DMS53 treated with DMSO at 0.1 percent for 48 hours (cell line): Measurements from ENCODE around the gene AHI1.
"Not testable (repeated sequence)": the region's sequence is repeated elsewhere in the genome, so short reads cannot be mapped to it uniquely, and the experiment has no call there.

Experiments used
- DNase-seq: peaks from one replicate; lab custom pipeline; 2025; ENCODE audit not compliant: unreplicated experiment; lab: John Stamatoyannopoulos, UW

AHI1 gene

DNA sequence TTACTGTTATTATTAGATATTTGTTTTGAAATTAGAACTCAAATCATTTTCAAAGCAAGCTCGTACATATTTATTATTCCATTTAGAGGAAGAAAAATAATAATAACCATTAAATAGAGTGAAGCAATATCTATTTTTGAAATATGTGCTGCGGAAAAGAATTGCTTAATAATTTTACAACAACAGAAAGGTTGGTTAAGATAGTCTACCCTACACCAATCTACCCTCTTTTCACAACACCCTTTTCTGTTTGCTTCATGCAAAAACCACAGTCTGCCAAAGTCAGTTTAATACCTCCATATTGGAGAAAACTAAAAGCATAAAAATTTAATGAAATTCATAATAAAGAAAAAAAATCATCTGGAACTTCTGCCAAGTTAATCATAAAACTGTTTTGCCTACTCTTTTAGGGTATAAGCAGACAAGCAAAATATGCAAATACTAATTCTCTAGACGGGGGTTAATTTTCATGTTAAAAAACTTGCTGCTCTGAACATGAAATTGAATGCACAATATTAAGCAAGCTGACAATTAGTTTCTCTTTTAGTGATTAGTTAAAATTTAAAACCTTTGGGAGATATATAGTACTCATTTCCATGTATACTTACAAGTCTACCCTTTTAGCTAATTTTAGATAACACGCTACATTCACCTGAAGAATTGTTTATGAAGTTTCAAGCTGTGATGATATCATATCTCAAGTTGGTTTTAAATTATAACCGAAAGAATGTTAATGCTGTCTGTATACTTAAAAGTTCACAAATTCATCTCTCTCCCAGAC lies 100.2 kb downstream of the AHI1 start:
- DNase-seq, result no peak

GRCh38 chr6:135395136-135395535 lies 102.4 kb downstream of the AHI1 start:
- no peak for DNase-seq

- DNase-seq, result no peak
These were observed 104.3 kb downstream of the AHI1 start for GRCh38 chr6:135393289-135393688.

GRCh38 chr6:135390458-135390857 lies 107.1 kb downstream of the AHI1 start:
- no peak for DNase-seq

DNA sequence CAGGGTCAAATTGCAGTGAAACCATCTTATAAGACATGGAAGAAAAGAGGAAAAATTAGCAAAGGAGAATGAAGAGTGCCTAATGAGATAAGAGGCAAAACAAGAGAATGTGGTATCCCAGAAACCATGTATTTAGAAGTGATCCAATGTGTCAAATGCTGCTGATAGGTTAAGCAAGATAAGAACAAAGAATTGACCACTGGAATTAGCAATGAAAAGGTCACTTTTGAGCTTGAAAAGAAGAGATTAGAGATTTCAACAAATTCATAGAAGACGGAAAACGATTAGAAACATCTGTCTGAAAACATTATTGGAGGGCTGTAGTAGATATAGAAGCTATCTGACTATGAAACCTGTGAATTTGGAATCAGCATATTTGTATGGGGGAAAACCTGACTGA lies 112.2 kb downstream of the AHI1 start:
- no peak for DNase-seq

GRCh38 chr6:135383766-135384165 lies 113.8 kb downstream of the AHI1 start:
- DNase-seq, result no peak

DNA sequence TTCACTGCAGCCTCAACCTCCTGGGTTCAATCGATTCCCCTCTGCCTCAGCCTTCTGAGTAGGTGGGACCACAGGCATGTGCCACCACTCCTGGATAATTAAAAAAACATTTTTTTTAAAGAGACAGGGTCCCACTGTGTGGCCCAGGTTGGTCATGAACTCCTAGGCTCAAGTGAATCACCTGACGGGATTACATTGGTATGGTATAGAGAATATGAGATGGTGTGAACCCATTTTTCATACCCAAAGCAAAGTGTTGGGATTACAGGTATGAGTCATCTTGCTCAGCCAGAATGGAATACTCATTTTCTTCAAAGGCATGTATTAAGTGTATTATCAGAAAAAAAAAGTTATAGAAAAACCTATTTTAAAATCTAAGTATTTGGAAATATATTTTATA lies 114.2 kb downstream of the AHI1 start:
- no peak for DNase-seq

- no peak for DNase-seq
These were observed 115.3 kb downstream of the AHI1 start for GRCh38 chr6:135382182-135382628.

- DNase-seq, result no peak
These were observed 116.7 kb downstream of the AHI1 start for GRCh38 chr6:135380793-135381192.

GRCh38 chr6:135379647-135380046 lies 117.9 kb downstream of the AHI1 start:
- DNase-seq, result no peak

GRCh38 chr6:135372758-135373157 lies 124.8 kb downstream of the AHI1 start:
- DNase-seq, result no peak

- not testable (repeated sequence) for DNase-seq
These were observed 133.9 kb downstream of the AHI1 start for GRCh38 chr6:135363622-135364021.

DNA sequence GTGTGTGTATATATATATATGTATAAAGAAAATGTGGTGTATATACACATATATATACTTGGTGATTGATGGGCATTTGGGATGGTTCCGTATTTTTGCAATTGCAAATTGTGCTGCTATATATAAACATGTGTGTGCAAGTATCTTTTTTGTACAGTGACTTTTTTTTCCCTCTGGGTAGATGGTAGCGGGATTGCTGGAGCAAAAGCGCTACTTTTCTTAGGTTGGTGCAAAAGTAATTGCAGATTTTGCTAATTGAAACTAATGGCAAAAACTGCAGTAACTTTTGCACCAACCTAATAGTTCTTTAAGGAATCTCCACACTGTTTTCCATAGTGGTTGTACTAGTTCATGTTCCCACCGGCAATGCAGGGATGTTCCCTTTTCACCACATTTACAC lies 135.4 kb downstream of the AHI1 start:
- DNase-seq, result no peak

- DNase-seq, result no peak
These were observed 137.3 kb downstream of the AHI1 start for GRCh38 chr6:135360222-135360621.

GRCh38 chr6:135358985-135359384 lies 138.6 kb downstream of the AHI1 start:
- no peak for DNase-seq

DNA sequence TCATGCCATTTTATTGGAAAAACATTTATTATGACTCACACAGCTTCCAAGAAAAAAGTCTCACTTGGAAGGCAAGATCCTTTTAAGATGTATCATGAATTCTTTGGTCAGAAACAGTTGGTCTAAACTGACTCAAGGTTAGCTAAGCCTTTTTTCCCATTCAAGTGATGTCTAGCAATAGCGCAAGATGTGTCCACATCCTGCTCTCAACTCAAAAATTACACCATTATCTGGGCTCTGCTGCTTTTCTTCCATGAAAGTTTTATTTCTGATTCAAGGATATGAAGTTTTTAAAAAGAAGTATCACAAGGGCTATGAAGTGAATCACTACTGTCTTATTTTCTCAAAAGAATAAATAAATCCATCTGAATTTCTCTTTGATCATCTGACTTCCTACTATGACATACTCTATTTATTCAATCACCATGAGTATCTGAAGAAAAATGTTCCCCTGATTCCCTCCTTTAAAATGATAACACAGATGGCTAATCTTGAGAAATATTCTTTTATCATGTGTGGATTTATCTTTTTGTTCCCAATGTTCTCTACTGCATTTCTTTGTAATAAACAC lies 139.2 kb downstream of the AHI1 start:
- DNase-seq, result no peak

GRCh38 chr6:135354407-135354806 lies 143.1 kb downstream of the AHI1 start:
- DNase-seq, result no peak

- no peak for DNase-seq
These were observed 144.4 kb downstream of the AHI1 start for GRCh38 chr6:135353113-135353512.

- DNase-seq, result no peak
These were observed 145.9 kb downstream of the AHI1 start for GRCh38 chr6:135351635-135352034.

GRCh38 chr6:135347887-135348286 lies 149.7 kb downstream of the AHI1 start:
- no peak for DNase-seq

DNA sequence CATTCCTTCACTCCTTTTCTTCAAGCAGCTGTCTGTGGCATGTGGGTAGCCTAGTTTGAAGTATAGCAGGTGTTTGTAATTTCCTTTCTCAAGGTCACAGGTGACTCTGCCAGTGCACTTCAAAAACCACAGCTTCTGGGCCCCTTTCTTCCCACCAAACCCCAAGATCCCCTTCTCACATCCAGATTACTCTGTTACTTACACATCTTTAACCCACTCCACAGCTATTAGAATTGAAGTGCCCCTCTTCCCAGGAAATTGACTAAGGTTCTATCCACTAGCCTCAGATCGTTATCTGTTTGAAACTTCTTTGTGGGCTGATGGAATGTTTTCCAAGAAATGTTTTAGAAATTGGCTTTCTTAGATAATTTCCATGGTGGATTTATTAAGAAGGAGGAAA lies 150.8 kb downstream of the AHI1 start:
- DNase-seq, result no peak

- DNase-seq, result no peak
These were observed 153.0 kb downstream of the AHI1 start for GRCh38 chr6:135344526-135344925.

GRCh38 chr6:135339920-135340319 lies 157.6 kb downstream of the AHI1 start:
- DNase-seq, result not testable (repeated sequence)
